Glutamatergic neuron (in vitro differentiated cells): ENCODE data around the gene KRT40. TPM values are rescaled to one million over a fixed set of nuclear protein-coding genes. Genes with fewer than 3 reads are reported as not detected.

Source experiments
- DNase-seq: peaks from one replicate; pipeline ENCODE4 v3.0.0; 2022
- H3K27ac Mint-ChIP-seq: one replicate; pipeline ENCODE4 v1.8.0; 2020; ENCODE audit warnings: mild to moderate bottlenecking, mixed read lengths, inconsistent platforms; ENCODE audit not compliant: unreplicated experiment
- H3K27me3 Mint-ChIP-seq: one replicate; pipeline ENCODE4 v1.8.0; 2020; ENCODE audit warnings: mild to moderate bottlenecking, moderate library complexity, mixed read lengths, inconsistent platforms; ENCODE audit not compliant: unreplicated experiment
- H3K36me3 Mint-ChIP-seq: one replicate; pipeline ENCODE4 v1.8.0; 2020; ENCODE audit warnings: mild to moderate bottlenecking, mixed read lengths, inconsistent platforms; ENCODE audit not compliant: unreplicated experiment
- H3K4me1 Mint-ChIP-seq: one replicate; pipeline ENCODE4 v1.8.0; 2020; ENCODE audit warnings: mild to moderate bottlenecking, low read depth, mixed read lengths, inconsistent platforms; ENCODE audit not compliant: unreplicated experiment
- H3K4me3 Mint-ChIP-seq: one replicate; pipeline ENCODE4 v1.8.0; 2020; ENCODE audit warnings: mild to moderate bottlenecking, mixed read lengths, inconsistent platforms; ENCODE audit not compliant: unreplicated experiment
- H3K9me3 Mint-ChIP-seq: one replicate; pipeline ENCODE4 v1.8.0; 2020; ENCODE audit warnings: mild to moderate bottlenecking, moderate library complexity, mixed read lengths, inconsistent platforms; ENCODE audit not compliant: unreplicated experiment
- total RNA-seq: library from RNA; stranded (reverse); fragmentation: NEBNext Ultra II Directional; extraction: Animal tissue kit (Norgen Biotek cat#: 25700); gene quantifications from one replicate; pipeline ENCODE4 v1.2.1, GENCODE V29; 2021; ENCODE audit not compliant: unreplicated experiment
- TF ChIP-seq, protein P1 (sequence below): fragments of 200-600 bp; sonication (generic); IDR thresholded peaks from one replicate; pipeline ENCODE4 v1.5.0; 2021; ENCODE audit not compliant: partially characterized antibody, unreplicated experiment

Gene KRT40
- total RNA-seq, 1 donor from 2014 or later: not detected

DNA sequence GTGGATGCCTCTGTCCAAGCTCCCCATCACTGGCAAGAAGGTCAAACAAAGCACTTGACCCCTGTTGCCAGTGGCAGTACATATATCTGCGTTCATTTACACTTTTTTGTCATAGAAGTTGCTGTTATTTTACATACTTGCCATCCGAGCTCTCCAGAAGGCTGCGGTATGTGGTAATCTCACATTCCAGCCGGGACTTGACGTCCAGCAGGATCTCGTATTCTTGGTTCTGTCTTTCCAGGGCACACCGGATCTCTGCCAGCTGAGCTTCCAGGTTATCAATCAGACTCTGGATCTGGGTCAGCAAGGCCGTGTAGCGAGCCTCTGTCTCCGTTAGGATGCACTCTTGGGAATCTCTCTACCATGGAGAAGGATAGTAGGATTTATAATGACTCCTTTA lies 24.0 kb downstream of the KRT40 start:
- no peak overlapping the region for H3K27ac Mint-ChIP-seq
- TF ChIP-seq, protein P1, sequence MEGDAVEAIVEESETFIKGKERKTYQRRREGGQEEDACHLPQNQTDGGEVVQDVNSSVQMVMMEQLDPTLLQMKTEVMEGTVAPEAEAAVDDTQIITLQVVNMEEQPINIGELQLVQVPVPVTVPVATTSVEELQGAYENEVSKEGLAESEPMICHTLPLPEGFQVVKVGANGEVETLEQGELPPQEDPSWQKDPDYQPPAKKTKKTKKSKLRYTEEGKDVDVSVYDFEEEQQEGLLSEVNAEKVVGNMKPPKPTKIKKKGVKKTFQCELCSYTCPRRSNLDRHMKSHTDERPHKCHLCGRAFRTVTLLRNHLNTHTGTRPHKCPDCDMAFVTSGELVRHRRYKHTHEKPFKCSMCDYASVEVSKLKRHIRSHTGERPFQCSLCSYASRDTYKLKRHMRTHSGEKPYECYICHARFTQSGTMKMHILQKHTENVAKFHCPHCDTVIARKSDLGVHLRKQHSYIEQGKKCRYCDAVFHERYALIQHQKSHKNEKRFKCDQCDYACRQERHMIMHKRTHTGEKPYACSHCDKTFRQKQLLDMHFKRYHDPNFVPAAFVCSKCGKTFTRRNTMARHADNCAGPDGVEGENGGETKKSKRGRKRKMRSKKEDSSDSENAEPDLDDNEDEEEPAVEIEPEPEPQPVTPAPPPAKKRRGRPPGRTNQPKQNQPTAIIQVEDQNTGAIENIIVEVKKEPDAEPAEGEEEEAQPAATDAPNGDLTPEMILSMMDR: no peak
- H3K4me3 Mint-ChIP-seq: no peak overlapping the region
- no peaks in the 10 kb centered on the region for H3K9me3 Mint-ChIP-seq
- H3K27me3 Mint-ChIP-seq: no peaks in the 10 kb centered on the region
- H3K36me3 Mint-ChIP-seq: no peaks in the 10 kb centered on the region
- H3K4me1 Mint-ChIP-seq: no peaks in the 10 kb centered on the region
- no peak for DNase-seq

DNA sequence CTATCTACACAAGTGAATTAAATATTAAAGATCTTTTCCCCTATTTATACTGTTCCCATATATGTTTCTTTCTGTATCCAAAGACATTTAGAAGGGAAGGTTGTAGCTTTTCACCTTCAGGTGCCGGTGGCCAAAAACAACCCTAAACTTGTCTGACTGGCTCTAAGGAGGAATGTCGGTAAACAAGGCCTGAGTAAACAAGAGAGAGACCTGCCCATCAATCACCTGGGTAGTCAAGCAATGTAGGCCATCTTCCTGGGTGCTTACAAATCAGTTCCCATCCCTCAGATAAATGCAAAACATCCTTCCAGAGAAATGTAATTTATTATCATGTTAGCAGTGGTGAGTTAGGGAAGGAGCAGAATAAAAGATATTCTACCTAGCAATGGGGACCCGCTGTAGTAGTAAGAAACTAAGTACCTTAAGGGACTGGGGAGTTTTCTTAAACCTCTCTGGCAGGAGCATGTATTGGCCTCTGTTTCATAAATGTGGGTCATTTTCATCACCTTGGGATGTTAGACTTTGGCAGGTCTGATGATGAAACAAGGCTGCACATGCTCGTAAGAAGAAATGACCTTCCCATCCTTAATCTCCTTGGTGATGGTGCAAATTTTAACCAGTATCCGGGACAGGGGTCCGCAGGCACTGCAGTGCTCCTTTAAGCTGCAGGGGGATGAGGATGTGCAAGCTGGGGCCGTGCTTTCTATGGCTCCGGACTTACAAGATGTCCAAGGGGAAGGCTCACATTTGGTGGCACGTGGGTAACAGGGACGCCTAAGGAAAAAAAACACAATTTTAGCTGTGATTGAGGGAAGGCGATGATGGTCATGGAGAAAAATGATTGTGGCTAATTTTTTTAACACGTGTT lies 25.8 kb downstream of the KRT40 start:
- no peak overlapping the region for H3K4me3 Mint-ChIP-seq
- no peaks in the 10 kb centered on the region for H3K36me3 Mint-ChIP-seq
- no peak overlapping the region for H3K27ac Mint-ChIP-seq
- TF ChIP-seq, protein P1: no peak
- peaks cover 1% of the 10 kb centered on the region for H3K9me3 Mint-ChIP-seq
- DNase-seq: no peak
- no peaks in the 10 kb centered on the region for H3K4me1 Mint-ChIP-seq
- no peaks in the 10 kb centered on the region for H3K27me3 Mint-ChIP-seq

DNA sequence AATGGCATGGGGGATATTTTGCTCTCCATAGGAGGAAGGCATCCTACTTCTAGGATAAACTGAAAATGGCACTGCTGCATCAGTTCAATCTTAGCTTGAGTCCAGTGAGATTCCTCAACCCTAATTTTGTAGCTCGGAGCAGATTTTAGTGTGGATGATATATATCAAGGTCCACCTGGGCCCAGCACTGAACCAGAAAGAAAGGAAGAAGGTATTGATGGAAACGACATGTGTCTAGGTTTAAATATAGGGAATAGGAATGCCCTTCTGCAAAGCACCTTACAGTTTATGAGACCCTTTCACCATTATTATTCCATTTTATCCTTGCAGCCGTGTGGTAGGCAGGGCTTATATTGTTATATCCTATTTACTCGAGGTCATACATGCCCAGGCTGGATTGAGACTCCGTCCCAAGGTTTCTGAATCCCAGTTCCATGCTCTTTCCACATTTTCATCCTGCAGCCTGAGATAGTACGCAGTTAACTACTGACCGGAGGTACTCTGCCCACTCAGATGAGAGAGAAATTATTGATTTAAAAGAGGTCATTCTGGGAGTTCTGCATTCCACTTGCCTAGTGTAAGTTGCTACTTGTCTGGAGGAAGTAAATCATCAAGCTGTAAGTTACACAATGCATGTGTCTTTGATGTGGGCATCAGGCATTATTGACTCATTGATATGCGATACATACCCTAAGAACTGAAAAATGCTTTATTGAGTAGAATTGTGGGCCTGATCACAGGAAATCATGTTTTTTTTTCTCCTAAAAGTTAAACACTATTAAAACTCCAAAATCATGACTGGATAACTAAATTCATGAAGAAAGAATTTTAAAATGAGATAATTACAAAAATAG lies 27.5 kb downstream of the KRT40 start:
- H3K4me1 Mint-ChIP-seq: no peaks in the 10 kb centered on the region
- no peak overlapping the region for H3K27ac Mint-ChIP-seq
- H3K9me3 Mint-ChIP-seq: peaks cover 1% of the 10 kb centered on the region
- DNase-seq: no peak
- no peak overlapping the region for H3K4me3 Mint-ChIP-seq
- TF ChIP-seq, protein P1: no peak
- H3K36me3 Mint-ChIP-seq: no peaks in the 10 kb centered on the region
- H3K27me3 Mint-ChIP-seq: no peaks in the 10 kb centered on the region

DNA sequence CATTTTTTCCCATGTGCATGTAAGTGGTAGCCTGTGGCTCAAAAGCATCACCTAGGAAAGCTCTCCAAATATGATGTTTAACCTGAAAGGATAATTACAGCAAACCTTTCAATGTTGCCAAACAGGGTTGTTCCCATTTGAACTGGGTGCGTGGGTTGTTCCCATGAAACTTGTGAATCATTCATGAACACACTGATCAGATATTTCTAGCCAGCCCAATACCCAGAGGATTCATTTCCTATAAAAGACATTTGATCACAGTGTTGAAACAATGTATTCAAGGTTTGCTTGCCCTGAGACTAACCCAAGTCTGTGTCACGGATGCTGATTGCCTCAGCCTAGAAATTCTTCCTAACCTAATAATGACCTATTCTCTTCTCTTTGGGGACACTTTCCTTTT lies 30.2 kb downstream of the KRT40 start:
- Mint-ChIP-seq H3K4me3 (no peak overlapping the region), H3K9me3 (peaks cover 4% of the 10 kb centered on the region), H3K4me1 (peaks cover 4% of the 10 kb centered on the region), H3K36me3 (no peaks in the 10 kb centered on the region), H3K27ac (no peak overlapping the region), H3K27me3 (peaks cover under 1% of the 10 kb centered on the region)
- TF ChIP-seq, protein P1: no peak
- DNase-seq: no peak
